Stimulated activated CD4-positive, alpha-beta T cell treated with anti-CD3 and anti-CD28 coated beads, TNF-alpha, amount 100 ng/mL, for 4 hours (primary cell): ENCODE data around the gene BPIFB3.

ENCODE experiments used
- DNase-seq, 3 experiments: peaks; one replicate each; pipeline ENCODE4 v3.0.0-alpha.2; 2020; ENCODE audit warnings: low read depth in 3 of 3

Gene BPIFB3

GRCh38 chr20:33015700-33016580, 37.8 kb upstream of the BPIFB3 start:
- DNase-seq, result no peak

GRCh38 chr20:33016581-33017109, 37.1 kb upstream of the BPIFB3 start:
- no peak for DNase-seq

GRCh38 chr20:33017542-33017941, 36.2 kb upstream of the BPIFB3 start:
- DNase-seq, result no peak

GRCh38 chr20:33018169-33018931, 35.4 kb upstream of the BPIFB3 start:
- DNase-seq, result no peak

GRCh38 chr20:33019465-33020277, 34.0 kb upstream of the BPIFB3 start:
- DNase-seq, result no peak

- DNase-seq, result no peak
These were observed 33.2 kb upstream of the BPIFB3 start for GRCh38 chr20:33020278-33021161.

- no peak for DNase-seq
These were observed 31.8 kb upstream of the BPIFB3 start for GRCh38 chr20:33021879-33022278.

- DNase-seq, result no peak
These were observed 31.4 kb upstream of the BPIFB3 start for GRCh38 chr20:33022289-33022688.

GRCh38 chr20:33022694-33023438, 30.8 kb upstream of the BPIFB3 start:
- no peak for DNase-seq

GRCh38 chr20:33023439-33024242, 30.1 kb upstream of the BPIFB3 start:
- no peak for DNase-seq

GRCh38 chr20:33024243-33024560, 29.5 kb upstream of the BPIFB3 start:
- DNase-seq, result no peak

- DNase-seq, result no peak
These were observed 28.9 kb upstream of the BPIFB3 start for GRCh38 chr20:33024609-33025317.

- DNase-seq, result no peak
These were observed 28.3 kb upstream of the BPIFB3 start for GRCh38 chr20:33025318-33025876.

GRCh38 chr20:33026072-33026778, 27.5 kb upstream of the BPIFB3 start:
- DNase-seq, result no peak

GRCh38 chr20:33026779-33027759, 26.6 kb upstream of the BPIFB3 start:
- DNase-seq, result no peak
